Transverse colon (tissue), 4 donors: ENCODE results near the gene GCNT1. TPM values are rescaled to one million over a fixed set of nuclear protein-coding genes. Genes with fewer than 3 reads are reported as not detected.

Experiments
- DNase-seq: peaks from one replicate; pipeline ENCODE4 v3.0.0-alpha.2; 2019
- H3K27ac ChIP-seq, 4 donors: fragments of 200-600 bp; sonication (generic); 2 replicates each; pipeline ENCODE4 v1.5.1; 2016 to 2018; ENCODE audit warnings: inconsistent platforms in 4 of 4
- H3K27me3 ChIP-seq: fragments of 200-600 bp; sonication (generic); 2 replicates; pipeline ENCODE4 v1.5.1; 2017; ENCODE audit warnings: inconsistent platforms
- H3K36me3 ChIP-seq, 4 donors: fragments of 200-600 bp; sonication (generic); 2 replicates each; pipeline ENCODE4 v1.5.1; 2017 to 2019; ENCODE audit warnings: inconsistent platforms in 4 of 4
- H3K4me1 ChIP-seq, 4 donors: fragments of 200-600 bp; sonication (generic); 2 replicates each; pipeline ENCODE4 v1.5.1; 2017 to 2020; ENCODE audit warnings: inconsistent platforms in 4 of 4
- H3K4me3 ChIP-seq, 4 donors: fragments of 200-600 bp; sonication (generic); 1 replicate in 1 of 4; 2 replicates in 3 of 4; pipeline versions ENCODE4 v1.5.1 to v1.6.1; 2017 to 2019; ENCODE audit warnings: inconsistent platforms in 4 of 4
- H3K9me3 ChIP-seq, 2 donors: fragments of 200-600 bp; sonication (generic); 2 replicates each; pipeline ENCODE4 v1.5.1; 2017 to 2019; ENCODE audit warnings: inconsistent platforms in 2 of 2
- CTCF ChIP-seq, 5 experiments: fragments of 200-600 bp in 3 of 5; fragments of 450-650 bp in 2 of 5; sonication (generic) in 3 of 5; IDR thresholded peaks; 1 replicate in 2 of 5; 2 replicates in 3 of 5; pipeline ENCODE4 v1.5.1; 2016 to 2017; ENCODE audit warnings: antibody characterized with exemption in 5 of 5, inconsistent platforms in 3 of 5, mild to moderate bottlenecking in 2 of 5, moderate library complexity in 1 of 5
- EP300 ChIP-seq: sonication (generic); formaldehyde crosslinking; IDR thresholded peaks from one replicate; pipeline ENCODE4 v1.6.1; 2017; ENCODE audit warnings: antibody characterized with exemption, low read depth
- POLR2A ChIP-seq: fragments of 450-650 bp; IDR thresholded peaks from one replicate; pipeline ENCODE4 v1.6.1; 2016; ENCODE audit warnings: antibody characterized with exemption, mild to moderate bottlenecking, moderate library complexity
- POLR2AphosphoS5 ChIP-seq, 3 donors: sonication (generic); formaldehyde crosslinking; IDR thresholded peaks; one replicate each; pipeline ENCODE4 v1.6.1; 2016; ENCODE audit warnings: antibody characterized with exemption in 3 of 3
- WGBS, 2 donors: methylation state at CpG; one replicate each; pipeline ENCODE4 v1.1.5; 2018; ENCODE audit warnings: low coverage in 1 of 2; 5-methylcytosine and 5-hydroxymethylcytosine counted together
- in situ Hi-C, 4 donors: fragments of 200-750 bp; cut with MboI; loops; one replicate each; pipeline versions ENCODE4 v1.15.0 to v1.15.1; 2017; ENCODE audit warnings: low sequenced_read_pairs in 3 of 4, low pct_ligation_motif_present in 1 of 4, low pct_unique_long_range_greater_than_20kb in 1 of 4
- intact Hi-C: fragments of 100-400 bp; cut with DNase I; formaldehyde crosslinking; loops from one replicate; pipeline ENCODE4 v1.15.1; 2023; ENCODE audit warnings: low total_unique reads
- total RNA-seq, 4 donors: library from RNA; depleted of rRNA; stranded (reverse); fragments of >200 nt; gene quantifications; one replicate each; pipeline ENCODE4 v1.1.0, GENCODE V29; 2016

The GCNT1 gene
- total RNA-seq, 4 donors from 2014 or later: 12.7 to 52.0 (median 27.8) TPM

GRCh38 chr9:76445976-76446375, 13.0 kb upstream of the GCNT1 start:
- Histone ChIP-seq H3K36me3 (no peaks in the 10 kb centered on the region), H3K27ac (no peak overlapping the region), H3K4me1 (peaks cover 0 to 9% (median 2%) of the 10 kb centered on the region in 4 donors), H3K9me3 (no peaks in the 10 kb centered on the region), H3K27me3 (no peaks in the 10 kb centered on the region), H3K4me3 (no peak overlapping the region)
- in situ Hi-C loops: loop anchor here (5.0 to 25.0 kb wide), 4 partner anchors 209 to 566 kb away; partner anchors contain the start of gene FOXB2 (in 2 of the 4)
- no peak for DNase-seq
- intact Hi-C loops: loop anchor here (10.0 kb wide), 1 partner anchor 709 kb away; no protein-coding TSS in a partner anchor
- no peak for TF ChIP-seq POLR2A
- TF ChIP-seq EP300: no peak
- no peak for TF ChIP-seq POLR2AphosphoS5 (IDR thresholded peaks at IDR 0.05)
- TF ChIP-seq CTCF (IDR thresholded peaks at IDR 0.05): no peak

- Histone ChIP-seq H3K27ac (no peak overlapping the region), H3K9me3 (no peaks in the 10 kb centered on the region), H3K27me3 (no peaks in the 10 kb centered on the region), H3K4me3 (no peak overlapping the region), H3K4me1 (peaks cover 0 to 14% (median 2%) of the 10 kb centered on the region in 4 donors), H3K36me3 (no peaks in the 10 kb centered on the region)
- TF ChIP-seq POLR2AphosphoS5 (IDR thresholded peaks at IDR 0.05): no peak
- no peak for TF ChIP-seq CTCF (IDR thresholded peaks at IDR 0.05)
- TF ChIP-seq EP300: no peak
- no peak for TF ChIP-seq POLR2A
- 84% methylated on average over 2 of the region's 2 CpGs for WGBS, 2 donors
- no peak for DNase-seq
- in situ Hi-C loops: loop anchor here (5.0 to 25.0 kb wide), 4 partner anchors 206 to 564 kb away; partner anchors contain the start of gene FOXB2 (in 2 of the 4)
- intact Hi-C loops: loop anchor here (10.0 kb wide), 1 partner anchor 706 kb away; no protein-coding TSS in a partner anchor
These were observed 10.5 kb upstream of the GCNT1 start for GRCh38 chr9:76448501-76448900.

- 70 to 86% methylated on average over 1 of the region's 1 CpG for WGBS, 2 donors
- Histone ChIP-seq H3K27ac (no peak overlapping the region), H3K36me3 (no peaks in the 10 kb centered on the region), H3K4me1 (peaks cover 0 to 21% (median 7%) of the 10 kb centered on the region in 4 donors), H3K27me3 (no peaks in the 10 kb centered on the region), H3K9me3 (no peaks in the 10 kb centered on the region), H3K4me3 (no peak overlapping the region)
- intact Hi-C loops (loop anchor here (10.0 kb wide), 2 partner anchors 254 to 544 kb away; no protein-coding TSS in a partner anchor), in situ Hi-C loops (loop anchor here (5.0 to 25.0 kb wide), 3 partner anchors 161 to 561 kb away; partner anchors contain the start of gene FOXB2 (in 1 of the 4))
- no peak for DNase-seq
- TF ChIP-seq CTCF (IDR thresholded peaks at IDR 0.05) (no peak), POLR2A (no peak), EP300 (no peak), POLR2AphosphoS5 (IDR thresholded peaks at IDR 0.05) (no peak)
These were observed 7.7 kb upstream of the GCNT1 start for GRCh38 chr9:76451234-76451633.

GRCh38 chr9:76452839-76453238, 6.1 kb upstream of the GCNT1 start:
- Histone ChIP-seq H3K27ac (no peak overlapping the region), H3K27me3 (no peaks in the 10 kb centered on the region), H3K9me3 (no peaks in the 10 kb centered on the region), H3K4me1 (peaks cover 0 to 24% (median 14%) of the 10 kb centered on the region in 4 donors), H3K36me3 (no peaks in the 10 kb centered on the region), H3K4me3 (no peak overlapping the region)
- DNase-seq: no peak
- in situ Hi-C loops (loop anchor here (5.0 to 25.0 kb wide), 3 partner anchors 159 to 559 kb away; partner anchors contain the start of gene FOXB2 (in 1 of the 4)), intact Hi-C loops (loop anchor here (10.0 kb wide), 2 partner anchors 252 to 542 kb away; no protein-coding TSS in a partner anchor)
- no peak for TF ChIP-seq EP300
- TF ChIP-seq POLR2A: no peak
- no peak for TF ChIP-seq POLR2AphosphoS5 (IDR thresholded peaks at IDR 0.05)
- no peak for TF ChIP-seq CTCF (IDR thresholded peaks at IDR 0.05)
- WGBS, 2 donors: 88% methylated on average over 1 of the region's 1 CpG; no CpG with 5 or more reads in 1 of the 2 donors
